Transverse colon (tissue), 4 donors: Measurements from ENCODE around the gene RIOK3.

Source experiments
- CTCF ChIP-seq, 5 experiments: fragments of 200-600 bp in 3 of 5; fragments of 450-650 bp in 2 of 5; sonication (generic) in 3 of 5; IDR thresholded peaks; 1 replicate in 2 of 5; 2 replicates in 3 of 5; pipeline ENCODE4 v1.5.1; 2016 to 2017; ENCODE audit warnings: antibody characterized with exemption in 5 of 5, inconsistent platforms in 3 of 5, mild to moderate bottlenecking in 2 of 5, moderate library complexity in 1 of 5
- EP300 ChIP-seq: sonication (generic); formaldehyde crosslinking; IDR thresholded peaks from one replicate; pipeline ENCODE4 v1.6.1; 2017; ENCODE audit warnings: antibody characterized with exemption, low read depth
- POLR2A ChIP-seq: fragments of 450-650 bp; IDR thresholded peaks from one replicate; pipeline ENCODE4 v1.6.1; 2016; ENCODE audit warnings: antibody characterized with exemption, mild to moderate bottlenecking, moderate library complexity
- POLR2AphosphoS5 ChIP-seq, 3 donors: sonication (generic); formaldehyde crosslinking; IDR thresholded peaks; one replicate each; pipeline ENCODE4 v1.6.1; 2016; ENCODE audit warnings: antibody characterized with exemption in 3 of 3

DNA sequence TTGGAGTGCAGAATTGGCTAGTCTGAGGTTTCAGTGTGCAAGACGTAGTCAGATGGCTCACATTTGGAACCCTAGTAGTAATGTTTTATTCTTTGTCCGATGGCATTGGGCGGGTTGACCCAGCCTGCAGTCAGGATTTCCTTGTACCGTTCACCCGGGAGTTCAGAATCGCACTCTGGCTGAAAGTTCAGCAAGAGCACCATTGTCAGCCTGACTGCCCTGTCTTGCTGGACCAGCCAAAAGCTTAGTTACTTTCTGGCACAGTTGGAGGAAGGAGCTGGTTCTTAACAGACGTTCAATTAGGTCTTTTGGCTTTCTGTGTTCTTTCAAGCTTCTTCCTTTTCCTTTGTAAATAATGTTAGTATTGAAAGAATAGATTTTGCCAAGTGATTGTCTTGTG is 68.8 kb downstream of the RIOK3 start:
- TF ChIP-seq POLR2A: no peak
- no peak for TF ChIP-seq CTCF (IDR thresholded peaks at IDR 0.05)
- TF ChIP-seq EP300: no peak
- no peak for TF ChIP-seq POLR2AphosphoS5 (IDR thresholded peaks at IDR 0.05)
